GM12801 (cell line): Measurements from ENCODE around the gene CARMIL1.

Source experiments
- CTCF ChIP-seq: IDR thresholded peaks from one replicate; pipeline ENCODE4 v1.5.1; 2011; ENCODE audit warnings: control low read depth; ENCODE audit not compliant: insufficient read length; ENCODE audit errors: extremely low read depth

Gene CARMIL1

GRCh38 chr6:25578538-25578937, 299.4 kb downstream of the CARMIL1 start:
- TF ChIP-seq CTCF = no peak

DNA sequence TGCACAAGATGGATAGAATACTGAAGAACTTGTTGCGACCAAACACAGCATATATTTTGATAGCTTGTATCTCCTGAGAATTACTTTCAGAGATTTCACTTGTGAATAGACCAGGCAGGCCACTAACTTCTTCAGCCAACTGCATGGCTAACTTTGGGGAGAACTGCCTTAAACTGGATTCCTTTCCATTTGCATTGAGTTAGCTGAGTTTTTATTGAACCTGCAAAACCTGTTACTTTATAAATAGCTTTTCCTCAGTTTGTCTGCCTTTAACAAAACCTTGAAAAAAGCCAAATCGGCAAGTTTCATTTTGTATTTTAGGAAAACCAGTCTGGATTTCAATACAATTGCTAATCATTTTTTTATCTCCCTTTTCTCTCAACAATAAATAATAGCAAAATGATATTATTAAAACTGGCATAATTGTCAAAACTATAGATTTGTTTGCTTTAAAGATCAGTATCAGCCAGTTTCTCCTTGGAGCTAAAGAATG, 300.3 kb downstream of the CARMIL1 start:
- no peak for TF ChIP-seq CTCF

DNA sequence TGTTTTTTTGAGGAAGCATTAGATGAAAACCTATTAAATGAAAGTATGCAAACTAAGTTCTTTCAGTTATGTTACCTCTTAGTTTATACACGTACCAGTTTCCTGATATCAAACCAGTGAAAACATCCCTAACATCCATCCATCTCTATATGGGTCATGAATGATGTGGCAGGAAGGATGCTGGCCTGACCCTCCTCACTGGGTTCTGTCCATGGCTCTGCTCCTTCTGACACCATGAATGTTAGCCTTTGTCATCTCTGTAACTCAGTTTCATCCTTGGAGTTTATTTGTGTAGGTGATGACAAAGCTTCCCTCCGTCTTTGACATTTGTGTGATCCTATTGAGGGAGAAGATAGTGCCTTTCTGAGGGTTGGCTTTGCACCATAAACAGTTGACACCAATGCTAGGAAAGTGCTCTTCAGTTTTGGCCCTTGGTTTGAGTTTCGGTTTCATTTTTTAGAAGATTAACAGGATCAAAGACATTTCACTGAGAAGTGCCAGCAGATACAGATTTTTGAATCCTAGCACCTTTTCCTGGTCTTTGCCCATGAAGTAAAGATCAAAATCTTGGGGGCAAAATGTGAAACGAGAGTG, 300.8 kb downstream of the CARMIL1 start:
- TF ChIP-seq CTCF = no peak

GRCh38 chr6:25582101-25582500, 302.9 kb downstream of the CARMIL1 start:
- TF ChIP-seq CTCF = no peak

- TF ChIP-seq CTCF = no peak
Measured at GRCh38 chr6:25583099-25583498, 303.9 kb downstream of the CARMIL1 start.

DNA sequence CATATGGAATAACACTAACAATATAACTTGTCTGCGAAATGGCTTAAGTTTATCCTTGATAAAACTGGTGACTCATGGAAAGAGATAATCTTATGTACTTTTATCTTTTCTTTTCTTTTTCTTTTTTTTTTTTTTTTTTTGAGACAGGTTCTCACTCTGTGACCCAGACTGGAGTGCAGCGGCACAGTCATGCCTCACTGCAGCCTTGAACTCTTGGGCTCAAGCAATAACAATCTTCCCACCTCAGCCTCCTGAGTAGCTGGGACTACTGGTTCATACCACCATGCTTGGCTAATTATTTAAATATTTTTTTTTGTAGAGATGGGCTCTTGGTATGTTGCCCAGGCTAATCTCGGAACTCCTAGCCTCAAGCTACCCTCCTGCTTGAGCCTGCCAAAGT, 304.7 kb downstream of the CARMIL1 start:
- TF ChIP-seq CTCF = no peak

DNA sequence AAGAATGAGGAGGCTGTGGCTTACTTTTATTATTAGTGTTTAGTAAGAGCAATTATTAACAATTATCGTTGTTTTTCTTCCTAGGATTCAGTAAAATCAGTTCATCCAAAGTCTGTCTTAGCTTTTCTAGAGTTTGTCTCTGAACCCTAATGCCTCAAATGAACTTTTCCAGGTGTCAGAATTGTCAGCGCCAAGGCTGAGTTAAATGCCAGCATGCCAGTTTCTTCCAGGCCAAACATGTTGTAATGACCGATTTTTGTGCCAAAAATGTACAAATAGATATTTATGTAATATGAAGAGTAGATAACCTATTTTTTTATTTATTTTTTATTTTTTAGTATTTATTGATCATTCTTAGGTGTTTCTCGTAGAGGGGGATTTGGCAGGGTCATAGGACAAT, 306.1 kb downstream of the CARMIL1 start:
- TF ChIP-seq CTCF = no peak
